GM19467 (cell line): ENCODE results near the gene DOLK.
"Not testable (repeated sequence)": the region's sequence is repeated elsewhere in the genome, so short reads cannot be mapped to it uniquely, and the experiment has no call there.

Source experiments
- ATAC-seq: cut with Tn5 transposase; IDR thresholded peaks from one replicate; pipeline ENCODE4 v1.9.1; 2021; ENCODE audit warnings: mild to moderate bottlenecking, moderate library complexity; ENCODE audit not compliant: unreplicated experiment

DOLK gene

DNA sequence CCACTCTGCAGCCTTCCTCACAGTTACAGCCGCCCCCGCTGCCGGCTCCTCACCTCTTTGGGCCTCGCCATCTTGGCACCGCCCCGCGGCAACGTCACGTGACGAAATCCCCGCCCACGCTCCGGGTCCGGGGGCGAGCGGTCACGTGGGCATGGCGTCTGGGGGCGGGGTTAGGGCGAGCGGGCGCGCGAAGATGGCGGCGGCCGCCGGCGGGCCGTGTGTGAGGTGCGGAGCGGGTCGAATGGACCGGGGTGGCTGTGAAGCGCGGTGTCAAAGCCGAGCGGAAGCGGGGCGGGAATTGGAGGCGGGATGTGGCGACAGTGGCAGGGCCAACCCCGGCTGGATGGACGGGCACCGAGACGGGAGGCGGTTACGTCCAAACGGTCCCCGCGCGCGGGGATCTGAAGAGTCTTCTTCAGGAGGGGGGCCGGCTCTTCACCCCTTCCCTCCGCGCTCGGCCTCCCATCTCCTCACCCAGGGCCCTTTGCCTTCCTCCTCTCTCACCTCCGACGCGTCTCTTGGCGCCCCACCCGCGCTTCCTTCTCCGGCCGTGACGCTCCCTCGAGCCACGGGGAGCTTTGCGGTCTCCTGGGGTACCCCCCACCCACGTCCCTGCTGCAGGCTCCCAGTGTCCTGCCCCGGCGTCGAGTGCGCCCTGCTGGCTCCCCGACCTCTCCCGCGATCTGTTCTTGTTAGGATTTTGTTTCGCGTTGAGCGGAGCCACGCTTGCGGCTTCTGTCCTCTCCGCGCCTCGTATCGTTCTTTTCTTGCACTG is at the start of gene DOLK, which contains the start of gene NUP188:
Gene DOLK (minus strand): TSS at position 77 of the 775 bp plus-strand sequence. CDS start 300 bp downstream, outside the sequence.
Gene NUP188 (plus strand): TSS at position 173 of the 775 bp plus-strand sequence. CDS start 21 bp downstream, at position 194.
- ATAC-seq, result peak; percentile 78

DNA sequence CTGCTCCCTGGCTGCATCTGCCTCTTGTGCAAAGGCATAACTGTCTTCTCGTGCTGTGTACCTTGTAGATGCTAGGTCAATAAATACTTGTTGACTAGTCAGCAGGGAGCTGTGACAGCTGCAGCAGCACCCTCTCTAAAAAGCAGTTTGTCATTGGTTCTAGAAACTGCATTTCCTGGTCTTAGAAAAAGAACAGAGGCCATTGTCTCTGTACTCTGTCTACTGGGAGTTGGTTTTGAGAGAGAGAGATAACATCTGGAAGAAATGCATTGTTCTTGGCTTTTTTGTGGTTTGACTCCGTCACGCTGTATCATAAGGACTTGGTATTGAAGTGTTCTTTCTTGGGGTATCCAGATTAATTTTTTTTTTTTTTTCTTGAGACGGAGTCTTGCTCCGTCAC is 48.4 kb upstream of the DOLK start:
- ATAC-seq, result no peak

DNA sequence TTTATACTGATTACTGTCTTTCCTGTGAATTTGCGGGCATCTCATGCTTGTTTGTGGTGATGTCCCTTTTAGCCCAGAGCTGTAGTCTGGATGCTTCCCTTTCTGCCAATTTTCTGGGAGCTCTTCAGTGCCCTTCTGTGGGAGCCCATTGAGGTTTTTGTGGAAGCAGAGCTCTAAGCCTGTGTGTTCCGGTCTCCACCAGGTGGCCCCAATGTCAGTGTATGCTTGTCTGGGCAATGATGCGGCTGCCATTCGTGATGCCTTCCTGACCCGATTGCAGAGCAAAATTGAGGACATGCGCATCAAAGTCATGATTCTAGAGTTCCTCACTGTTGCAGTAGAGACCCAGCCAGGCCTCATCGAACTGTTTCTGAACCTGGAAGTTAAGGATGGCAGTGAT is 45.6 kb upstream of the DOLK start:
- no peak for ATAC-seq

DNA sequence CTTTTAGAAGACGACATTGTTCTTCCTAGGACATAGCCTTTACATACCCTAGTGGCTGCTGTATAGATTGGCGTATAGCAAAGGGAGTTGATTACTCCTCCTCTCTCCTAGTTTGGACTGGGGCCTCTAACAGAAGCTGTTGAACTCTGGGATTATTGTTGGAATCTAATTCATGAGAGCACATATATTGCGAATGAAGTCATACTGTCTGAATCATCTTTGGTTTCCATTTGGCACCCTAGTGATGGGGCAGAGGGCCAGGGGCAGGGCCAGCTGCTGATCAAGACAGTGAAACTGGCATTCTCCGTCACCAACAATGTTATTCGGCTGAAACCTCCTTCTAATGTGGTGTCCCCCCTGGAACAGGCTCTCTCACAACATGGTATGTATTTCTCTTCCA is 40.4 kb upstream of the DOLK start:
- ATAC-seq, result no peak

DNA sequence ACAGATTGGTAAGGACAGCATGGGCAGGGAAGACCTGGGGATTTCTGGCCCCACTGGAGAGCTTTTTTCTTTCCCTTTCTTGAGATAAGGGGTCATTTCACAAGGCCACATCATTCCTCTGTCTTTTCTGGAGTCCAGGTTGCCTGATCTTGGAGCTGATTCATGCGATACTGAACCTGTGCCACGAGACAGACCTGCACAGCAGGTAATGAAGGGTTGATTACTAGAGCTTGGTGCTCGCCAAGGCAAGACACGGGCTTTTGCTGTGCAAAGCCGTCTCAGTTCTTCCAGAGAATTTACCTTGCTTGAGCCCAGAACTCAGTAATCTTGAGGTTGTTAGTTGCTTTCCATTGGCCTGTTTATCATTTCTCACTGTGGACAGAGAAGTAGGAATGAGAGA is 39.3 kb upstream of the DOLK start:
- ATAC-seq, result no peak

DNA sequence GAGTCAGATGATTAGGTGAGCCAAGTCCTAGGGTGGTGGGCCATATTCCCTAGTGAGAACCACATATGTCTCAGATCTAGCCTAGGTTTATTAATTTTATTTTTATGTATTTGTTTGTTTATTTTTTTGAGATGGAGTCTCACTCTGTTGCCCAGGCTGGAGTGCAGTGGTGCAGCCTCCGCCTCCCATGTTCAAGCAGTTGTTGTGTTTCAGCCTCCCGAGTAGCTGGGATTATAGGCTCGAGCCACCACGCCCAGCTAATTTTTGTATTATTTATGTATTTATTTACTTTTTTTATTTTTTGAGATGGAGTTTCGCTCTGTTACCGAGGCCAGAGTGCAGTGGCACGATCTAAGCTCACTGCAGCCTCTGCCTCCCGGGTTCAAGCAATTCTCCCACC is 36.1 kb upstream of the DOLK start:
- no peak for ATAC-seq

DNA sequence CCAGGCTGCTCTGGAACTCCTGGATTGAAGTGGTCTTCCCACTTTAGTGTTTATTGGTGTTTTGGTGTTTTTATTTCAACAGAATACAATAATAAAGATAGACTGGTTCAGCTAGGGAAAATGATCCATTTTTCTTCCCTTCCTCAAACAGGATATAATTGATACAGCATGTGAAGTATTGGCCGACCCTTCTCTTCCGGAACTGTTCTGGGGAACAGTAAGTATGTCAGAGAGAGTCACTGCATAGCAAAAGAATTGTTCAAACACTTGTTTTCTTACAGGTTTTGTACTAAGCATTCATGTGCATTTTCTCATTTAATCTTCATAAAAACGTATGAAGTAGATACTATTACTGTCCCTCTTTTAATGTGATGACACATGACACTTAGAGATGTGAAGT is 31.7 kb upstream of the DOLK start:
- no peak for ATAC-seq

DNA sequence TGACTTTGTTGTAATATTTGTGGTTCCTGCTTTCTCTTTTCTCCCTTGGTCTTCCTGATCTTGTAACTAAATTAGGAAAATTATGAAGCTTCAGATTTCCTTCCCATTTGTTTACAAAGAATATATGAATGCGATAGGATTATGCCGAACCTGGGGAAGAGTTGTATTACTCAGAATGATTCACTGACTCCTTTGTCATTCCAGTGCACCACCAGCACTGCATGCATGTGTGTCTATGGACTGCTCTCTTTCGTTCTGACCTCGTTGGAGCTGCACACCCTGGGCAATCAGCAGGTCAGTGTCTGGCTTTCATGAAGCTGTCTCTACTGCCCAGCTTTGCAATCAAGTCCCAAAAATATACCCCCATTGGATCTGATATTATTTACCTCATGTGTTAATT is 25.6 kb upstream of the DOLK start:
- ATAC-seq, result no peak

DNA sequence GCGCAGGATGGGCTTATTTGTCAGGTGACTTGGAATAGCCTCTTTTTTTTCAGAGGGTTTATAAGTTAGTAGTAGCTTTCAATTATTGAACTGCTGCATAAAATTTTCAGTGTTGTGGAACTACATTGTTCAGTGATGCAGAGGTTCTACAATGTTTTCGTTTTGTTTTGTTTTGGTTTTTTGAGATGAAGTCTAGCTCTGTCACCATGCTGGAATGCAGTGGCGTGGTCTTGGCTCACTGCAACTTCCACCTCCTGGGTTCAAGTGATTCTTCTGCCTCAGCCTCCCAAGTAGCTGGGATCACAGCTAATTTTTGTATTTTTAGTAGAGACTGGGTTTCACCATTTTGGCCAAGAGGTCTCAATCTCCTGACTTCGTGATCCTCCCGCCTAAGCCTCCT is 22.1 kb upstream of the DOLK start:
- no peak for ATAC-seq

DNA sequence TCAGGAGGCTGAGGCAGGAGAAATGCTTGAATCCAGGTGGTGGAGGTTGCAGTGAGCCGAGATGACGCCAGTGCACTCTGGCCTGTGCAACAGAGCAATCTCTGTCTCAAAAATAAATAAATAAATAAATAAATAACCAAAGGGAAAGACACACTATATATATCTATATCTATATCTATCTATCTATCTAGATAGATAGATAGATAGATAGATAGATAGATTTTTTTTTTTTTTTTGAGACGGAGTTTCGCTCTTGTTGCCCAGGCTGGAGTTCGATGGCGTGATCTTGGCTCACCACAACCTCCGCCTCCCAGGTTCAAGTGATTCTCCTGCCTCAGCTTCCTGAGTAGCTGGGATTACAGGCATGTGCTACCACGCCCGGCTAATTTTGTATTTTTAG is 14.0 kb upstream of the DOLK start:
- ATAC-seq, result not testable (repeated sequence)

DNA sequence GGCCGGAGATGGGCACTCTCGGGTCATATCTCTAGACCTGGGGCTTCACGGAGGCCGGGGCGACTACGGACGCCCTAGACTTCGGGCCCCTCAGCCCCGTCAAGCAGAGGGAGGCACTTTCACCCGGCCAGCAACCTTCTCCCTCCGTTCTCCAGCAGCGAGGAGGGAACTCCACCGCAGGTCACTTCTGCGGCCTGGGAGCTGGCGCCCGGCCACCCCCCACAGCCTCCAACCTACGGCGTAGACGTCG is 201 bp downstream of the DOLK start:
- ATAC-seq, result no peak

DNA sequence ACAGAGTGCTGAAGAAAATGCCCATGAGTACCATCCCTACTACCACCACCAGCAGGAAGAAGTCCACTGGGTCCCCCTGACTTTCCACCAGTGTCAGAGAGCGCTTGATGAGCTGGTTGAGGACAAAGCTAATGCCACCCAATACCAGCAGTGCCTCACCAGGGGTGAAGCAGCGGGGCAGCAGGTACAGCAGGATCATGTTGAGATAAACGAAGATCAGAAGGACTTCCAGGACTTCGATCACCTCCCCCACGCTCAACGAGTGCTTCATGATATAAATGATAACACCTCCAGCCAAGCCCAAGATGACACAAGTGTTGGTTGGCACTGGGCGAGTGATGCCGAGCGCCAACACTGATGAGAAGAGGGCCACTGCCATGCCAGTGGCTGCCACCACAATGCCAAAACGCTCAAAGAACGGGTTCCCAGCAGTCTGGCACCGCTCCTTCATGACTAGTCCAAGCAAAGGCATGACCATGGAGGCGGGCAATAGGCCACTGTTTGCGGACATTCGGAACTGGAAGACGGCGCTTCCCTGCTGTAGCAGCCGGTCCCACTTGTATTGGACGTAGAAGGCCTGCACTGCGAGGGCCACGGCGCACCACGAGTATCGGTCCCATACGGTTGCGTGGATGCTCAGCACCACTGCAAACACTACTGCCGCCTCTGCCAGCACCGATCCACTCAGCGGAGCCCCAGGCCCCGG is 679 bp downstream of the DOLK start:
- ATAC-seq, result no peak

DNA sequence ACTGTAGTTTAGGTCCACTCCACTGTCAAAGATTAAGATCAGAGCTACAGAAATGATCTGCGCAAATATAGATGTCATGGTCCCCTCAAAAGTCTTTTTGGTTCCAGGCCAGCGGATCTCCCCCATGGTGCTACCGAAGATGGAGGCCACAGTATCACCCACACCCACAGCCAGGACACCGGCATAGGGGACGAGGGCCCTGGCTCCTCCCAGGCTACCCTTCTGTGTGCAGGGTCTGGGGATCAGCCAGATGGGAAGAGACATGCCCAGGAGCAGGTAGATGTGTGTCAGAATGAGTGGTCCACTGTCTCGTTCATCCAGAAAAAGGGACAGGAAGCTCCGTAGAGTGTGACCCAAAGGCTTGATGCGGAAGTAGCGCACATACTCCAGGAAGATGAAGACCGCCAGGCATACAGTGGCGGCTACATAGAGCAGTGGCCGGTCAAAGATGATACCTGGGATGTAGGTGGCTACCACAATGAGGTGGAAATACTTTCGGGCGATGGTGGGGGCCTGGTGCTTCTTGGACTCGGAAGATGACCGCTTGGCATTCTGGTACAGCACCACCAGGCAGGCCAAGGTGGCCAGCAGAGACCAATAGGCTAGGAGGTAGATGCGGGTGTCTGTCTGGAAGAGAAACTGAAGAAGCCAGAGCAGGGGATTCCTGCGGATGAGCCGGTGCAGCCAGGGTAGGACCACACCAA is 1.5 kb downstream of the DOLK start:
- no peak for ATAC-seq

DNA sequence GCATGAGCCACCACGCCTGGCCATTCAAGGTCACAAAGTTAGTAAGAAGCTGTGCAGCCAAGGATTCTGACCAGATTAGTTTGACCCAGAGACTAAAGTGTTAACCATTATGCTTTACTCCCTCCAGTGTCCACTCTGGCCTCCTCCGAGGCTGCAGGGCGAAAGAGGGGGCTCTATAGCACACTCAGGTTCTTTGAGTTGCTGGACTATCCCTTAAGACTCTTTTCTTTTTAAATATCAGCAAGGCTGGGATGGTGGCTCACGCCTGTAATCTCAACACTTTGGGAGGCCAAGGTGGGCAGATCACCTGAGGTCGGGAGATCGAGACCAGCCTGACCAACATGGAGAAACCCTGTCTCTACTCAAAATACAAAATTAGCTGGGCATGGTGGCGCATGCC is 2.4 kb downstream of the DOLK start:
- ATAC-seq, result not testable (repeated sequence)

DNA sequence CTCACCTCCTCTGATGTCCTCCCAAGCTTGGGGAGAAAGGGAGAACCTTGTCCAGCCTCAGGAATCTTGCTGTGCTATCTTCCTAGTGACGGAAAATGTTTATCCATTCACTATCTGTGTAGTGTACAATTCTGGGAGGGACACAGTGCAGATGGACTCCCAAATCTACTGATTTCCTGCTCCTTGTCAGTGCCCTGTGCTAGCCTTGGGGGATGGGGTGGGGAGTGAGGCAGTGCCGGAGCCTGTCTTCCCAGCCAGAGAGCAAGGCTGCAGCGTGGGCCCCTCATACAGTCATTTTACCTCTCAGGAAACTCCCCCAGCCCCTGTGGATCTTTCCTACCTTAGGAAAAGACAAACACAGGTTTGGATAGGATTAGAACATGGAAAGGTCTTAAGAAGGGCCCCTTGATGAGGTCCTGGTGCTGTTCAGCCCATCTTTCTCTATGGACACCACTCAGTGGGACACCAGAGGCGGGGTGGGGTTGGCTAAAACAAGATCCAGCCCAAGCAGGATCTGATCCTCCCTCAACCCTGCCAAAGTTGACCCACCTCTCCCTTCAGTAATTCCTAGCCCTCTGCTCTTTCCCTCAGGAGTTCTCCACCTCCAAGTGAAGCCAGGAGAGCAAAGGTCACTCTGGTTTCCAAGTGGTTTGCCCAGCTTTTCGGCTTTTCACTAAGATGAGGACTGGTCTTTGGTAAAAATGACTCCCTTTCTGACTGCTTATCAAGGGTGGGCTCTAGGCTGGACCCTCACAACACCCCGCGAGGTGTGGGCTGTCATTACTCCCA is 3.4 kb downstream of the DOLK start:
- ATAC-seq, result no peak

DNA sequence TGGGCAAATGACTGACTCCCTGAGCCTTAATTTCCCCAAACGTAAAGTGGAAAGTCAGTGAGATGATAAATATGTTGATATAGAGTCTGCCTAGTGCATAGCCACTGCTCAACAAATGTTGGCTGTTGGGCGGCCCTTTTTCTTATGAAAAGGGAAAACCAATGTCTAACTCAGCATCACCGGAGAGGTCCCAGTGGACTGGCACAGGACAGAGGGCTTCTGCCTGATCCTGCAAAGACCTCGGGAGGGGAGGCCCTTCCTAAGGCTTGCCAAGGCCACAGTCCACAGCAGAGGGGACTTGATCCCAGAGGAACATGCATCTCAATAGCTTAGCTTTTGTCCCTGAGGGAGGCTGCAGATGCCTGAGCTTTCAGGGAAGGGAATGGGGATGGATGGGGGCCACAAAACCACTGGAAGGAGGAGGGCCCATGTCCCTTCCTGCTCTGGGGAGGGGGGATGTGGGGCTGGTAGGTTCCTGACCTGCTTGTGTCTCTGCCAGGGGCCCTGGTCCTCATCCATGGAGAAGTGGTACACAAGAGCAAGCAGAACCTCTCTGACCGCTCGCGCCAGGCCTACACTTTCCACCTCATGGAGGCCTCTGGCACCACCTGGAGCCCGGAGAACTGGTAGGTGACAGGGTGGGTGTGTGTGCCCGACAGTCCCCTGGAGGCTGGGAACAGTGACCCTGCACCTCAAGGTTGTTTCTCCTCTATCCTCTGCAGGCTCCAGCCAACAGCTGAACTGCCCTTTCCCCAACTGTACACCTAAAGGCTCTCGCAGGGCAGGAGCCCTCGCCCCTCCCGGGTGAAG is 6.3 kb downstream of the DOLK start:
- ATAC-seq, result no peak

DNA sequence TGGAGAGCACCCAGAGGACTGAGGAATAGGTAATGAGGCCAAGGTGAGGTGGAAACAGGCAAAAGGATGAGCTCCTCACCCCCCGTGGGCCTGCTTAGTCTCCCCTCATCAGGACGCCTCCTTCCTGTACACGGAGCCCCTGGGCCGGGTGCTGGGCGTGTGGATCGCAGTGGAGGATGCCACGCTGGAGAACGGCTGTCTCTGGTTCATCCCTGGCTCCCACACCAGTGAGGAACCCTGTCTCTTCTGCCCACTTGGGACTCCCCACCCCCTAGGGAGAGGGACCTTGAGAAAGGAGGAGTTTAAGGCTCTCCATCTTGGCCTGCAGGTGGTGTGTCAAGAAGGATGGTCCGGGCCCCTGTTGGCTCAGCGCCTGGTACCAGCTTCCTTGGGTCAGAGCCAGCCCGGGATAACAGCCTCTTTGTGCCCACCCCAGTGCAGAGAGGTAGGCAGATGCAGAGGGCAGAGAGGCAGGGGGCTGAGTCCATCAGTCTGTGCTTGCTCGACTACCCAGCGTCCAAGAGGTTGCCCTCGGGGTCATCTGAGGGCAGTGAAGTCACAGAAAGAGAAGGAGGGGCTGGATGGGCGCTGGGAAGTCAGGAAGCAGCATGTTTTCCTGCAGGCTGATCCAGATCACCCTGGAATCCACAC is 7.0 kb downstream of the DOLK start:
- ATAC-seq, result no peak

DNA sequence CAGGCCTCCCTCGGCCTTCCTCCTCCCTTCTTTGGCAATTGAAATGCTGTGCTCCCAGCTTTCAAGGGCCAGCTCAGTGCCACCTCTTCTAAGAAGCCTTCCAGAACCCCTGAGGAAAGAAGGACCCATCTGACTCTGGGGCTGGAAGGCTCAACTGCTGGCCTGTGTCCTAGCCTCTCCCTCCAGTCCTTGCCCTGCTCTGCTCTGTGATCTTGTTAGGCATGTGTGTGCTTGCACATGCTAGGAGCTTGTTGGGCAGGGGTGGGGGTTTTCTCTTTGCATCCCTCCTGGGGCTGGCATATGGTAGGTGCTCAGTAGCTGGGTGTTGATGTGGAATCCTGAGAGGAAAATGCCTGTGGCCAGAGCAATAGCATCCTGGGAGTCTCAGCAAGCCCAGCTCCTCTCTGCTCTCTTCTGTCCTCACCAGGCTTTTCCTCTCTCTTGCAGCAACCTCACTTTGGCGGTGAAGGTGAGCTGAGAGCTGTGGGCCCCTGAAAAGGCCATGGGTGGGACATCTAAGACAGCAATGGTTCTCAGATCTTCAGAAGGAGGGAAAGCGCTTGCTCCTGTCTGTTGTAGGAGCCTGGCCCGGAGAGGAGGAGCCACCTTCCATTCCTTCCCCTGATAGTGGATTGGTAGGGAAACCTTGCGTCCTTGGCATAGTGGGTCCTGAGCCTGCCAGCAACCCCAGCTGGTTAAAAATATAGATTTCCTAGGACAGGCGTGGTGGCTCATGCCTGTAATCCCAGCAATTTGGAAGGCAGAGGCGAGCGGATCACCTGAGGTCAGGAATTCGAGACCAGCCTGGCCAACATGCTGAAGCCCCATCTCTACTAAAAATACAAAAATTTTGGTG is 9.9 kb downstream of the DOLK start:
- no peak for ATAC-seq
